Right forelimb (tissue), 1 donor: ENCODE data around the gene CPLANE1.
"Not testable (repeated sequence)": the region's sequence is repeated elsewhere in the genome, so short reads cannot be mapped to it uniquely, and the experiment has no call there.

Experiments used
- DNase-seq: peaks from one replicate; pipeline ENCODE4 v3.0.0-alpha.2; 2018

The CPLANE1 gene

DNA sequence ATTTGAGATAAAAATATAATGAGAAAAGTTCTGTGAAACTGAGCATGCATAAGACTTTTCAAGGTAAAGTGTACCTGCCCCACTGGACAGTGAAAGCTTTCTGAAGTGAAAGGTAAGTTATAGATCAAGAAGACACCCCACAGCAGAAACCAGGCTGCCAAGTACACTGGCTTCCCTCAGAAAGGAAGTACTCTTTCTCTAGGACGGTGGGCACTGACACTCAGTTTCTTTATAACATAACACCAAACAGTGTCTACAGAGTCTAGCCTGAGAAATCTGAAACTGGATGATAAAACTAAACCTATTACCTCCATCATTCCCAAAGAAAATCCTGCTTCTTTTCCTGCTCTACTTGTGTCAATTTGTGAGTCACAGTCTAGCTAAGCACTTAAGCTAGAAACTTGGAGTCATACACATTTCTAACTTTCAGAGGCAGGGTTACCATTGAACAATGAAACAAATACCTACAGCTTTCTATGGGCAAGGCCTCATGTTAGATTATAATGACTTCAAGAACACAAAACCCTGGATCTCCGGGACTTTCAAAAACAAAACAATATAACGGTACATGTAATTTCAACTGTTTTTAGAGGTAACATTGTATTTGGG, 136.7 kb downstream of the CPLANE1 start:
- DNase-seq = no peak

DNA sequence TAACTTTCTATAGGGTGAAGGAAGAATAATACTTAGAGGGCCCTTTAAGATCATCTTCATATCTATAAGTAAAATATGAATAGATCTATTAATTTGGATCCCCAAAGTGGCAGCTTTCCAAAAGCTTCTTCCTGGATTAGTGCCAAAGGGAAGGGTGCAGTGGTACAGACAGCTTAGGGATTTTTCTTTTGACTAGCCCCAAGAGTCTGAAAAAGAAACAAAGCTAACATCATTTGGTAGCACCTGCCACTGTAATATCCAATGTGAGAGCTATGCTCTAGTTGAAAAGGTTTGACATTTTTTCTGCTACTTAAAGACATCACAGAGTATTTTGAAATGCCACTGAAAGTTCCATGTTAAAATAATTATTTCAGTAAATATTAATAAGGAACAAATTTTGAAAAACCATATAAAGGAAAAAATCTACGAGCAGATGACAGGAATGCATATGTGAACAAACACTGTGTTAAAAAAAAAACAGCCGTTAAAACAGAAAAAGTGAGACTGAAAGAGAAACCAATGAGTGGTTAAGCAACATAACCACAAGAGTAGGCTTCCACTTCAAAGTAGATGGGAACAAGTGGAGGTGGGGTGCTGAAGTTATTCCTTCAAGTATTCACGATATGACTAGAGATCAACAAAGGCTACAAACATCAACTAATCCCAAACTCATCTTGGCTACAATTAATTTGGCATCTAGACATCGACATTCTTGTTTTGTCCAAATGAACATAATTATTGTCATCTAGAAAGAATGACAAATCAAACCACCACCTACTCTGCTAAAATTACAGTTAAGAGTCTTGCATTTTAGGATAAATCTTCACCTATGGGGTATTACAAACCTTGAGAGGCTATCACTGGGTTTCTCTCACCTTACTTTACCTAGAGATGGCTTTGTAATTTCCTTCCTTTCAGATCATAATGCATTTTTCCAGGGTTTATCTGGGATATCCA, 137.5 kb downstream of the CPLANE1 start:
- no peak for DNase-seq

DNA sequence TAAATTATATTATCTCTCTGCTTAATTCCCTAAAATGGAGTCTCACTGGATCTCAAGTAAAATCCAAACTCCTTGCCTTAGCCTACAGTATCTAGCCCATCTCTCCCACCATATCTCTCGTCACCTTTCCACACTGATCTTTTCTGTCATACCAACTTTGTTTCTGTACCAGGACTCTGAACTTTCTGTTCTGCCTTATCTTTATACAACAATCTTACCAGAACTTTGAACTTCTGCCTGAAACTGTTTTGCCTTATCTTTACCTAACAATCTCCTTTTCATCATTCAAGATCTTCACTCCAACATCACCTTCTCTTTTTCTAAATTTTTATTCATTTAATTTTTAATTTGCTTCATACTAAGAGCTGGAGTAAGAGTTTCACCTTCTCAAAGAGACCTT, 139.0 kb downstream of the CPLANE1 start:
- DNase-seq = no peak

DNA sequence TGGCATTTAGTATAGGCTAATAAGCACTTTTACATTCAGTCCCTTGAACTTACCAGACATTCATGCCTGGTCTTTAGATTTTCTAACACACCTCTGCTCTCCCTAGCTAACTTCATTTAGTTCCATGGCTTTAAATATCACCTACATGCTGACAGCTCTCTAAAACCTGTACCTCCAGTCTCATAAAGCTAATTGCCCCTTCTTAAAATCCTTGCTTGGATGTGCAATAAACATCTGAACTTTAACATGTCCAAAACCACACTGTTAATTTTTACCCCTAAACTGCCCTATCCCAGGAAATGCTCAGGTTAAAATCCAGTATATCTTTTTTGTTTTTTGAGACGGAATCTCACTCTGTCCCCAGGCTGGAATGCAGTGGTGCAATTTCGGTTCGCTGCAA, 139.8 kb downstream of the CPLANE1 start:
- DNase-seq = no peak

DNA sequence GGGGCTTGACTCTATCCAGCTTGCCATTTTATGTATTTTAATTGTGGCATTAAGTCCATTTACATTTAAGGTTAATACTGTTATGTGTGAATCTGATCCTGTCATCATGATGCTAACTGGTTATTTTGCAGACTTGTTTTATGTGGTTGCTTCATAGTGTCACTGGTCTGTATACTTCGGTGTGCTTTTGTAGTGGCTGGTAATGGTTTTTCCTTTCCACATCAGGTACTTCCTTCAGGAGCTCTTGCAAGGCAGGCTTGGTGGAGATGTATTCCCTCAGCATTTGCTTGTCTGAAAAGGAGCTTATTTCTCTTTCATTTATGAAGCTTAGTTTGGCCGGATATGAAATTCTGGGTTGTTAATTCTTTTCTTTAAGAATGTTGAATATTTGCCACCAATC, 145.9 kb downstream of the CPLANE1 start:
- no peak for DNase-seq

DNA sequence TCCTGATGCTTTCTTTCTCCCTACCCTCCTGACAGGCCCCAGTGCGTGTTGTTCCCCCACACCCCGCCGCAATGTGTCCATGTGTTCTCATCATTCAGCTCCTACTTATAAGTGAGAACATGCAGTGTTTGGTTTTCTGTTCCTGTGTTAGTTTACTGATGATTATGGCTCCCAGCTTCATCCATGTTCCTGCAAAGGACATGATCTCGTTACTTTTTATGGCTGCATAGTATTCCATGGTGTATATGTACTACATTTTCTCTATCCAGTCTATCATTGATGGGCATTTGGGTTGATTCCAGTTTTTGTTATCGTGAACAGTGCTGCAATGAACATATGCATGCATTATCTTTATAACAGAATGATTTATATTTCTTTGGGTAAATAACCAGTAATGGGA, 149.9 kb downstream of the CPLANE1 start:
- not testable (repeated sequence) for DNase-seq

DNA sequence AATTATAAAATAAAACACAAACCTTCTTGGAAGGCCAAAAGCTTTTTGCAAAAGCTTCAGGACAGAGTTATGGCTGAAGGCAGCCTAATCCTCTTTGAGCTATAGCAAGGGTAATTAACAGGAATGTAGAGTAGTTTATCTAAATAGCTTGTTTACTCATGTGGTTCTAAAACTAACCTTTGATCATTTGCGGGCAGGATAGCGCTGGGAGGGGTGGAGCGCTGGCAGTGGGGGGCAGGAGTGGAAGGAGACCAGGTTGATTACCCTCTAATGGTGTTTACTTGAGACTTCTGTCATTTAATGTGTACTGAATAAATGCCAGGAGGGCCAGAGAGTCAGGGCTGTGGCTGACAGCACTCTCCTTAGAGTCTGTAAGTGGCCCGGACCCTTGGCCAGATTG, 155.4 kb downstream of the CPLANE1 start:
- DNase-seq = not testable (repeated sequence)

DNA sequence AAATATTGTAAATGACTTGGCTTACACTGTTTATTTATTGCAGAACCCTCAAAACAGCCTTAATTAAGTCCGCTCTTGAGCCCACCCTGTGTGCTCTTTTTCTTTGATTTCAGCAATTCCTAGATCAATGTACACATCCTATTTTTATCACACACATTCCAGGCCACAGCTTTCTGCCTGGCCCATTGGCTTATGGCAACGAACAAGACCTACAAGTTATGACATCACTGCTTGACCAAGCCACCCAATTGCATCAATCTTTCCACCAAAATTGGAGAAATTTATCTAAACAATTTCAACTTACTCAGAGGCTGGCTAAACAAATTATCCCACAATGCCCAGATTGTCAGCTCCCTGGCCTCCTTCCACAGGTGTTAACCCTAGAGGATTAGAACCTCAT, 158.4 kb downstream of the CPLANE1 start:
- DNase-seq = no peak

DNA sequence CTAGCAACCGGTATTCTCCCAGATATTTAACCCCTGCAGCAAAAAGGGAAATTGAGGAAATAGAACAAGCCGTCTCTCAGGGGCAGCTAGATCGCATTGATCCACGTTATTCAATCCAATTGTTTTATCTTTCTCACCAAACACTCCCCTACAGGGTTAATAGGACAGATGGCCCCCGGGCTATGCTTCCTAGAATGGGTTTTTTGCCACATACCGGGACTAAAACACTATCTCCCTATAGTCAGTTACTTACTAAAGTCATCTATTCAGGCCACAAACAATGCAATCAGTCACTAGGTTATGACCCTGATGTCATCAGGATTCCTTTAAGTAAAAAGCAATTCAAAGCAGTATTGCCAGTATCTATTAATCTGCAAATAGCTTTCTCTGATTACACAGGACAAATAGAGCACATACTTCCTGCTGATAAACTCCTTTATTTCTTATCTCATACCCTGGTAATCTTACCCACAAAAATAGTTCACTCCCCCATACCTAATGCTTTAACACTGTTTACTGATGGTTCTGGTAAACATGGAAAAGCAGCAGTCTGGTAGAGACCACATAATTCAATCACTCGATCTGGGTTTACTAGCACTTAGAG, 159.0 kb downstream of the CPLANE1 start:
- no peak for DNase-seq

DNA sequence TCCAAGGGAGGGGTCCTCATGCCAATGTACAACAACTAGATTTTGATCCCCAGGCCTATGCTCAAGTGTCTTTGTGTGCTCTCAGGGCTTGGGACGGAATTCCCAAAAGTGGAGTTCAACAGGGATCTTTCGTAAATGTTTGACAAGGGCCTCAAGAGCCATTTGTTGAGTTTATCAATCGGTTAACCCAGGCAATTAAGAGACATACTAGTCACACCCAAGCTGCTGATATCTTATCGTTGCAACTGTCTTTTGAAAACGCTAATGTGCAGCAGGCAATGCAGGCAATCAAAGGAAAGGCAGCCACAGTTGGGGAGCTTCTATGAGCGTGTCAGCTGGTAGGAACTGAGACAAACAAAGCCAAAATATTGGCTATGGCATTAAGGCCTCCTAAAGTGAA, 161.2 kb downstream of the CPLANE1 start:
- DNase-seq = no peak

DNA sequence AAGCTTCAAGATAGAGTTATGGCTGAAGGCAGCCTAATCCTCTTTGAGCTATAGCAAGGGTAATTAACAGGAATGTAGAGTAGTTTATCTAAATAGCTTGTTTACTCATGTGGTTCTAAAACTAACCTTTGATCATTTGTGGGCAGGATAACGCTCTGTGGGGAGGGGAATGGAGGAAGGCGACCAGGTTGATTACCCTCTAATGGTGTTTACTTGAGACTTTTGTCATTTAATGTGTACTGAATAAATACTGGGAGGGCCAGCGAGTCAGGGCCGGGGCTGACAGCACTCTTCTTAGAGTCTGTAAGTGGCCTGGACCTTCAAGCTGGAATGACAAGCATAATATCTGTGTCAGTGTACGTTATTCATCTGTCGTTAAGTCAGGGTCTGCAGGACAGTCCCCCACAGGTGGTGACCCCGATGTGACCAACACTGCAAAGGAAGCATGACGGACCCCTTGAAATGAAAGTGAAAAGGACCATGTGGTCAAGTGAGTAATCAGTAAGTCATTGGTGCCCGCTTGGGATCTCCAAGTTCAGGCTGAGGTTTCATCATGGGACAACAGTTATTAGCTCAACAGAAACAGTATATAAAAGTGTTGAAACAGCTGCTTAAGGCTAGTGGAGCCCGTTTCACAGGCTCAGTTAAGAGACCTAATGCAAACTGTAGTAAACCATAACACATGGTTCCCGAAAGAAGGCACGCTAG, 162.6 kb downstream of the CPLANE1 start:
- no peak for DNase-seq

DNA sequence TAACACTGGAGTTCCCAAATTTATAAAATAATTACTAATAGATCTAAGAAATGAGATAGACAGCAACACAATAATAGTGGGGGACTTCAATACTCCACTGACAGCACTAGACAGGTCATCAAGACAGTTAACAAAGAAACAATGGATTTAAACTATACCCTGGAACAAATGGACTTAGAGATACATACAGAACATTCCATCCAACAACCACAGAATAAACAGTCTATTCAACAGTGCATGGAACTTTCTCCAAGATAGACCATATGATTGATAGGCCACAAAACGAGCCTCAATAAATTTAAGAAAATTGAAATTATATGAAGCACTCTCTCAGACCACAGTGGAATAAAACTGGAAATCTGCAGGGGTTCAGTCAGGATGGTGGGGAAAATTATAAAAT, 163.2 kb downstream of the CPLANE1 start:
- DNase-seq = not testable (repeated sequence)

DNA sequence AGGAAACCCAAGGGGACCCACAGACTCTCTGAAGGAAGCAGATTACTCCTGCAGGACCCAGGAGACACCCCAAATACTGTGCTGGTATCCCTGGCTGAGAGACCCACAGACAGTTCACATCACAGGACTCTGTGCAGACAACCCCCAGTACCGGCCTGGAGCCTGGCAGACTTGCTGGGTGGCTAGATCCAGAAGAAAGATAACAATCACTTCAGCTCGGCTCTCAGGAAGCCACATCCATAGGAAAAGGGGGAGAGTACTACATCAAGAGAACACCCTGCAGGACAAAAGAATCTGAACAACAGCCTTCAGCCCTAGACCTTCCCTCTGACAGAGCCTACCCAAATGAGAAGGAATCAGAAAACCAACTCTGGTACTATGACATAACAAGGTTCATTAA, 166.2 kb downstream of the CPLANE1 start:
- not testable (repeated sequence) for DNase-seq

DNA sequence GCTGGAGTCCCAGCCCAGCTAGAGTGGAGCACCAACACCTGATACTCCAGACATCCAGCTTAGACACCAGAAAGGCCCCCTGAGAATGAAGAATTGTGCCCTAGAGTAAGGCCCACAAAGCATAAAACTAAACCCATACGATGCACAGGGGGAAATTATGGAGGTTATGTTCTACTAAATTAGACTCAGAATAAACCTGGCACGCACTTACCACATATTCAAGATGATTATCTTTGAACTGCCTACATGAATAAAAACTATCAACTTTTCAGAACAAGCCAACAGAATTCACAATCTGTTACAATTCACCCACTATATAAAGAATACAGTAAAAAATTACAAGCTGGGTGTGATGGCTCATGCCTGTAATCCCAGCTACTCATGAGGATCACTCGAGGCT, 168.5 kb downstream of the CPLANE1 start:
- DNase-seq = no peak

DNA sequence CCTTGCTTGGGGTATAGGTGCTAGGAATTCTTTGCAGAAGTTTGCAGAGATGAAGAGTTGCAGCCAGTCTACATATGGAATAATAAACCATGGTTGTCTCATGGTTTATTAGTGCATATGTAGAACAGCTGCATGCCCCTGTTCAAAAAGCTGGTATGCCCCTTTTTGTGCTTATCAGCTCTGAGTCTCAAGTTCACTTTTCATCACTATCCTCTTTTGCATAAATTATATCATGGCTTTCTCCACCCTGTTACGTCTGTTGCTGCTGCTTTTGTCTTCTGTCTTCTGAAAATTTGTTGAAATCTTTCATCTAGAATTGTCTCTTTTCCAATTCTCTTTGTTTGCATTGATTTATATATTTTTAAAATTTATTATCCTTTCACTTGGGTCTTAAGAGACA, 172.0 kb downstream of the CPLANE1 start:
- DNase-seq = no peak

DNA sequence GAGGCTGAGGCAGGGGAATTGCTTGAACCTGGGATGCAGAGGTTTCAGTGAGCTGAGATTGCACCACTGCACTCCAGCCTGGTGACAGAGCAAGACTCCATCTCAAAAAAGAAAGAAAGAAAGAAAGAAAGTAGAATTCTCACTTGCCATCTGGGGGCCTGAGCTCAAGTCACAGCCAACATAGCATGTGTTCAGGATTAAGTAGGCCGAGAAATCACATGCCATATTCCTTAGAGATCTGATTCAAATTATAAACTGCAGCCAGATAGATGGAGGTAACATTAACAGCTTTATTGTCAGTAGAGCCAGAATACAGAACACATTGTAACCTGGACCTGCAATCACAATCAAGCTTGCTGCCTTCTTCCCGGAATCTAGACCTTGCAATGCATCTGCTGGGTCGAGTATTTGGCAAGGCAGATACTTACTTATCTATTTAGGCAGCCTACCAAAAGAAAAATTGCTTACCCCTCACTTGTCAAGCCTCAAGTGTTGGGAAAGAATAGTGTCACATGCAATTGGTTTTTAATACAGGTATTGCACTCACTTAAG, 173.7 kb downstream of the CPLANE1 start:
- DNase-seq = no peak

DNA sequence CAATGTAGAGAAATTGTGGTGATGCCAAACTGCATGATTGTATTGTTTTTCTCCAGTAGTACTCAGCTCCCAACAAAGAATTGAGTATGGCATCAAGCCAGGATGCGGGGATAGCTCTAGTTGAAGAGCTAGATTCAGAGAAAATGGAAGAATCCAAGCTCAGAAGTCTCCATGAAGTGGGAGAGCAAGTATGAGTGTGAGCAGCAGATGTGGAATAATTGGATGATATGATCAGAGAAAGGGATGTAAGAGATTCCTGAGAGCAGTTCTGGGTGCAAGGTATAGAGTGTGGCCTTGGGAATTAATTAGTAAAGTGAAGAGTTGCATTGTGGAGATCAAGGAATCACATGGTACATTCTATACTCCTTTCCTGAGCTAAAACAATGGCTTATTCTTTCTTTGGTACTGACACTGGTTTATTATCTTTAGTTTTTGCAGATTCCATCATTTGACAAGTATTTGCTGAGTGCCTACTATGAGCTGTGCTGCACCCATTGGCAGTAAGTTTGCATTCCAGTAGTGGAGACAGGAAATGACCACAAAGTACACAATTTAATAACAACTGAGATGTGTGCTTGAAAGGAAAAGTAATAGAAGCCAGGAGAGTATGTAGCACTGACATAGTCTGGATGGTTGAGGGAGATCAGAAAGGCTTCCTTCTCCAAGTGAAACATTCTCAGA, 177.1 kb downstream of the CPLANE1 start:
- no peak for DNase-seq

DNA sequence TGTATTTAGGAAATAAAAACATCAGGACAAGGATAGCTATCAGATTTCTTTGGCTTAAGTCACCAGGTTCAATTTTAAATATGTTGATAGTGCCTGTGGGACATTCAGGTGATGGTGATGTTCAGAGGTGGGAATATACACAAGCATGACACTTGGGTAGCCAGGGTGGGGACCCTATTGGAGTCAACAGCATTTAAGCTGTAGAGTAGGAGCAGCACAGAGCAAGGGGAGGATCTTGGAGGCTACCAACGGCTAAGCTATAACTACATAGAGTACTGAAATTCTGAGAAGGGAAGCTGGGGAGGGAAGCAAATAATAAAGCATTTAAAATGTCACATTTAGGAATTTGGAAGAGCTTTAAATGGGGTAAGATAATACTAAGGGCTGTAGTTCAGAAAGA, 177.7 kb downstream of the CPLANE1 start:
- DNase-seq = no peak

DNA sequence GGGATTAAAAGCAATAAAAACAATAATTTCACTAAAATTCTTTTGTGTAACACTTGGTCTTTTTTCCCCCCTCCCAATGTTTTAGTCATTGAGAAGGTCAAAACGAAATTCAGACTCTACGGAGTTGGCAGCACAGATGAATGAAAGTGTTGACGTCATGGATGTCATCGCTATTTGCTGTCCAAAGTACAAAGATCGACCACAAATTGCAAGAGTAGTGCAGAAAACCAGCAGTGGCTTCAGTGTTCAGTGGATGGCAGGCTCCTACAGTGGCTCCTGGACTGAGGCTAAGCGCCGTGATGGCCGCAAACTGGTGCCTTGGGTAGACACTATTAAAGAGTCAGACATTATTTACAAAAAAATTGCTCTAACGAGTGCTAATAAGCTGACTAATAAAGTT, 184.7 kb downstream of the CPLANE1 start:
- no peak for DNase-seq

DNA sequence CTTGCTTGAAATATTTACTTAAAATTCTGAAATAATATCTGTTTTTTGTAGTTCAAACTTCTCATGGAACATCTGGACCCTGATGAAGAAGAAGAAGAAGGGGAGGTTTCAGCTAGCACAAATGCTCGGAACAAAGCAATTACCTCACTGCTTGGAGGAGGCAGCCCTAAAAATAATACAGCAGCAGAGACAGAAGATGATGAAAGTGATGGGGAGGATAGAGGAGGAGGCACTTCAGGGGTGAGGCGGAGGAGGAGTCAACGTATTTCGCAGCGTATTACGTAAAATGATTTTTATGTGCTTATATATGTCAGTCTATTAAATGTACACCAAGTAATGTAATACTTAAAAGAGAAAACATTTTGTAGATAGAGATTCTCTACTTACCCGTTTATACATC, 185.4 kb downstream of the CPLANE1 start:
- no peak for DNase-seq

DNA sequence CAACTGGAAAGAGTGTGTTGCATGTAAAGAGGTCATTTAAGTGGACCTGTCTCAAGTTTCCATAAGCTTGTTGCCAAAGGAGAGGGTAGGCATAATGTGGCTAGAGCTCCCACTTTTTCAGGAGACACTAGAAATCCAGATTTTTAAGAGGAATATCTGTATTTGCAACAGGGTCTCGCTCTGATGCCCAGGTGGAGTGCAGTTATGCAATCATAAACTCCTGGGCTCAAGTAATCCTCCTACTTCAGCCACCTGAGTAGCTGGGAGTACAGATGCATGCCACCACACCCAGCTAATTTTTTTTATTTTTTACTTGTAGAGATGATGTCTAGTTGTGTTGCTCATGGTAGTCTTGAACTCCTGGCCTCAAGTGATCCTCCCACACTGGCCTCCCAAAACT, 189.1 kb downstream of the CPLANE1 start:
- no peak for DNase-seq

DNA sequence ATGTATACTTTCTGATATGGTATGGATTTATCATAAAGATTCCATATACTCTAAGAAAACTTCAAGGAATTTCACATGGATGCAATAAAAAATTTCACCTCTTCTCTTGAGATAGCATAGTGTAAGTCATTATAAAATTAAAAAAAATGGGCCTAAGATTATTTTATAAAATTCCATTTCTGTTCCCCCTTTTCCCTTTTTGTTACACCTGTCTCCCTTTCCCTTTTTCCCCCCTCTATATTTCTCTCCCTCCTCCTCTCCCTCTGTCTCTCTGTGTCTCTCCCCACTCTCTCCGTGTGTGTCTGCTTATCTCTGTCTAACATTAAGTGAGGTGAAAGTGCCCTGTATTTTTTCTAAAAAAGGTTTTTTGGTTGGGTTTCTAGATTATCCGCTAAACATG, 192.4 kb downstream of the CPLANE1 start:
- DNase-seq = no peak
